GM19351 (cell line): Measurements from ENCODE around the gene ARHGAP24.
A peak's percentile ranks its signal among the peaks of the same experiment; 100 is the strongest.
"Not testable (repeated sequence)": the region's sequence is repeated elsewhere in the genome, so short reads cannot be mapped to it uniquely, and the experiment has no call there.

Source experiments
- ATAC-seq: cut with Tn5 transposase; IDR thresholded peaks from one replicate; pipeline ENCODE4 v1.9.1; 2021; ENCODE audit warnings: mild to moderate bottlenecking, moderate library complexity; ENCODE audit not compliant: unreplicated experiment

The ARHGAP24 gene

GRCh38 chr4:85993641-85994040 is 518.7 kb downstream of the ARHGAP24 start:
- ATAC-seq, result no peak

DNA sequence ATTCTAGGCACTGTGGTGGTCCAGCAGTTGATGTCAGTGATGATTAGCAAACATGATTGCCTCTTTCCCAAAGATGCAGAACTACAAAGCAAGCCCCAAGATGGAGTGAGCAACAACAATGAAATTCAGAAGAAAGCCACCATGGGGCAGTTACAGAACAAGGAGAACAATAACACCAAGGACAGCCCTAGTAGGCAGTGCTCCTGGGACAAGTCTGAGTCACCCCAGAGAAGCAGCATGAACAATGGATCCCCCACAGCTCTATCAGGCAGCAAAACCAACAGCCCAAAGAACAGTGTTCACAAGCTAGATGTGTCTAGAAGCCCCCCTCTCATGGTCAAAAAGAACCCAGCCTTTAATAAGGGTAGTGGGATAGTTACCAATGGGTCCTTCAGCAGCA is 519.6 kb downstream of the ARHGAP24 start:
- no peak for ATAC-seq

- ATAC-seq, result peak; percentile 79
Observed at GRCh38 chr4:85995361-85995760, 520.4 kb downstream of the ARHGAP24 start.

GRCh38 chr4:86001591-86001990 is 526.6 kb downstream of the ARHGAP24 start:
- no peak for ATAC-seq

GRCh38 chr4:86004030-86004429 is 529.1 kb downstream of the ARHGAP24 start:
- no peak for ATAC-seq

GRCh38 chr4:86006057-86006456 is 531.1 kb downstream of the ARHGAP24 start:
- ATAC-seq, result no peak

DNA sequence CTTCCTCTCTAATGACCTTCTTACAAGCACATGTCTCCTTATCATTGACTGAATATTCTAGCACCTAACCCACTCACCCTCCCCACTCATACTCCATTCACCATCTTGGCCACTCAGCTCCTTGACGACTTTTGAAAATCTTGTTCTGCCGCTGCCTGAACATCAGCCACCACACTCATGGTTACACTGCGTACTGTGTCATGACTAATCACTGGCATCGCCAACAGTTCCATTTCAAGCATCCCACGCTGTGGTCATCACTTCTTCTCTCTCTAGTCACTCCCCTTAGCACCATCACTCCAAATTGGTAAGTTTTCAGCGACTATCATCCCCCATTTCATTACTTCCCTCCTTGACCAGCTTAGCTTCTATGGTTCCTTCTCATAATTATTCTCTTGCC is 532.1 kb downstream of the ARHGAP24 start:
- no peak for ATAC-seq

DNA sequence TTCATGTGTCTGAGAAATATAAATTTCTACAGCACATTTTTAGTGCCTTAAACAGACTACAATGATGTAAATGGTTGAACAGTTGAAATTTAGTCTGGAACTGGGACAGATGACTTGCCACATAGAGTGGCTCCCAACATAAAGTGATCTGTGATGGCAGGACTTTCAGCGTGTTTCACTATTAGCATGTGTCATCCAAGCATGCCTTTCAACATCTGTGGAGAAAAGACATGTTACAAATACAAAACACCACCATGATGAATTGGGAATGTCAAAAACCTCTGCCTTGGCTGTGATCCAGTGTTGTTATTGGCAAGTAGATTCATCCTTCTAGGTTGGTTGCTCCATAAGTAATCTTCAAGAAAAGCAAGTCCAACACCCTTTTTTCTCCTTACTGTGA is 536.2 kb downstream of the ARHGAP24 start:
- ATAC-seq, result no peak

DNA sequence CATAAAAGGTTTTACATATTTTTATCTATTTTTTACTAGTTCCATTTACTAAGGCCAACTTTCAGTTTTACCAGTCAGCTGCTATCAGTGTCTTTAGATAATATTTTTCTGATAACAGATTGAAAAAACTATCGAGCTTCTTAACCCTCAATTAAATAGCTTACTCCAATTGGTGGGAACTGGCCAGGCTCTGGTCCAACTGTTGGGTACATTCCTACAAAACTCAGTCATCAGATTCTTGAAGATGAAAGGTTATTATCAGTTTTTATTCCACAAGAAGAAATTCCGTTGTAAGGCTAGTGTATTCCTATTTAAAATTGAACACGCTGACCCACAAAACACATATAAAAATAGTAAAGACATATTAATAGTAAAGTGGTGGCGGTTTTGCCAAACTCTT is 538.7 kb downstream of the ARHGAP24 start:
- no peak for ATAC-seq

DNA sequence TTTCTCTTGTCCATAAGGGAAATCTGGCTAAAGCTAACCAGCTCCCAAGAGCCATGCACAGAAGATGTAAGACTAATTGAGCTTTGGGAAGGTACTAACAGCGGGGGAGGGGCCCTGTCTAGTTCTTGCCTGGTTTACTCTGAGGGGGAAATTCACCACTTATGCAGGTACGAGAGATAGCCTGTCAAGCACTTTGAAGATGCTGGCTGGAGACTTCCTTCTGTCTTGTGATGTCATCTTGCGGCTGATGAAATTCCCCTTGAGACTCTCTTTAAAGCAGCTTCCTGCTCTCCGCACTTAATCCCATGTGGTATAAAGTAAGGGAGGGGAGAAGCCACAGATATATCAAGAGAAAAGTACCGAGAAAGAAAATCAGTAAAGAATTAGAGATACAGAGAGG is 539.6 kb downstream of the ARHGAP24 start:
- ATAC-seq, result peak; percentile 86

DNA sequence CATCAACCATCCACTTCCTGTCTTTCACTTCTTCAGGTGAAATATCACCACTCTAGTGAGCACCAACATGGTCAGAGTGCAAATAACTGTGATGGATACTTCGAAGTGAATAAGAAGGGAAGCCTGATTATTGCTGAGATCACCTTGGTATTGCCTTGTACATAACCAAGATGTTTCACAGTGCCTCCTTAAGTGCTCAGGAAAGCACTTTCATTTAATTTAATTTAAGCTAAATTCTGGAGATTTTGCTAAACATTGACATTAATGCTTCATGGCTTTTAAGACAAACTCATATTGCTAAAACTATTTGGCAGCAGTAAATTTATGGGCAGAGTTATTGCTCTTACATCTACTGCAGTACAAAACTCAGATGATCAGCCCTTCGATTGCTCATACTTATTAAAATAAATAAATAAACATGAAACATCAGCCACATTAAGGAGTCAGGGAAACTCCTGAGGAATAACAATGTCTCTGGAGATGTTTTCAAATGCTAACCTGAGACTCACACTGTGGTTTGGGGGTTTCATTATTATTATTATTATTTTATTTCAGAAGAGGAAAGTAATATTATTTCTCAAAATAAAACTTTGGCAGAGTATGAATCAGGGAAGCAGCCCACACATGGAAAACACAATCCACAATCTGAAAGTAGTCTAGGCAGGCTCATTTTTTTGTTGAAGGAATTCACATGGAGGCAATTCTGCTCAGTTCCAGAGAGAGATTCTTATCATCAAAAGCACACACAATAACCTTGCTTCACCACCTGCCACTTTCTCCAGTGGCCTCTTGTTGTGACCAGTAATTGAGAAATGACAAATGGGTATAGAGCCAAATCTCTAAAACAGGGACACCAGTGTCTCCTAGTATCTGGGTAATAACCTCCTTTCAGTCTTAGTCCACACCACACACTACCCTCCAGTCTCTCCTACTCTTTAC is 540.7 kb downstream of the ARHGAP24 start:
- no peak for ATAC-seq

GRCh38 chr4:86019362-86019761 is 544.4 kb downstream of the ARHGAP24 start:
- ATAC-seq, result no peak

DNA sequence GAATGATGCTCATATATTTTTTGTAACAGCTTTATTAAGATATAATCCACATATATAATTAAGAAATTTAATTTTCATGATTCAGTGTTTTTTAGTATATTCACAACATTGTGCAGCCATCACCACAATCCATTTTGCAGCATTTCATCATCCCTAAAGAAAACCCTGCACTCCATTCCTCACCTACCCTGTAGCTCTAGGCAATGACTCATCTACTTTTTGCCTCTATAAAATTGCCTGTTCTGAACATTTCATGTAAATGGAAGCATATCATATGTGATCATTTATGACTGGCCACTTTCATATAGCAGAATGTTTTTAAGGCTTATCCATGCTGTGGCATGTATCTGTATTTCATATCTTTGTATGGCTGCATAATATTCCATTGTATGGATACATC is 545.0 kb downstream of the ARHGAP24 start:
- no peak for ATAC-seq

DNA sequence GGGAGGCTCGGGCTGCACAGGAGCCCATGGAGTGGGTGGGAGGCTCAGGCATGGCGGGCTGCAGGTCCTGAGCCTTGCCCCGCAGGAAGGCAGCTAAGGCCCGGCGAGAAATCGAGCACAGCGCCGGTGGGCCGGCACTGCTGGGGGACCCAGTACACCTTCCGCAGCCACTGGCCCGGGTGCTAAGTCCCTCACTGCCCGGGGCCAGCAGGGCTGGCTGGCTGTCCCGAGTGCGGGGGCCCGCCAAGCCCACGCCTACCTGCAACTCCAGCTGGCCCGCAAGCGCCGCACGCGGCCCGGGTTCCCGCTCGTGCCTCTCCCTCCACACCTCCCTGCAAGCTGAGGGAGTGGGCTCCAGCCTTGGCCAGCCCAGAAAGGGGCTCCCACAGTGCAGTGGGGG is 546.7 kb downstream of the ARHGAP24 start:
- ATAC-seq, result not testable (repeated sequence)

DNA sequence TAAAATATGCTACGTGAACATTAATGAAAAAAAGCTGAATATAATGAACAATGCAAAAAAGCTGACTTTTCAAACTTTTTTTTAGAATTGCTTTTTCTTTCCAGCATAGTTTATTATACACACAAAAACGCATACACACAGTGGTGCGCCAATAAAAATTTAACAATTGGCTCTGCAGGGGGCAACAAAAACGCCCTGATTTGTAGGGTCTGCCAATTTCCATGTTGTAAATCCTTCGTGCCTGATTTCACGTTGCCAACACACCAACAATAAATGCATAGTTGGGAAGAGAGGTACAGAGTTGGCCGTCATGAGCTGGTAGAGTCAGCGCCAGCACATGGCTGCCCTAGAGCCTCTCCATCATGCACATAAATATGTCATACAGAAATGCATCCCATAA is 551.8 kb downstream of the ARHGAP24 start:
- ATAC-seq, result no peak

DNA sequence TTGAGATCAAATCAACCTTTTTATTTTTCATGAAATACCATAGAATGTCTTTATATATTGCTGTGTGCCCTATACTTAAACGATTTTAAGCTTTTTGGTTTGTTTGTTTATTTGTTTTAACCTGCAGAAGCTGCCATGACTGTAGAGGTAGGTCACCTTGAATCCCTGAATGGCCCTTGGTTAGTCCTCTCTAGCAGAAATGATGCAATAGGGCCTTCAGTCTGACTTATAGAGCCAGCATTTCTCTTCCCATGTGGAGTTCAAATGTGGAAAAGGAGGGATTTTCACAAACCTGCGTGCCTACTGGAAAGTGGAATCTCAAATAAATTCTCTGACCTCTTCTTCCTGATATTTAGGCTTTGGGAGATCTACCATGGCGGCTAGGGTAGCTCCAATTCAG is 557.0 kb downstream of the ARHGAP24 start:
- no peak for ATAC-seq

DNA sequence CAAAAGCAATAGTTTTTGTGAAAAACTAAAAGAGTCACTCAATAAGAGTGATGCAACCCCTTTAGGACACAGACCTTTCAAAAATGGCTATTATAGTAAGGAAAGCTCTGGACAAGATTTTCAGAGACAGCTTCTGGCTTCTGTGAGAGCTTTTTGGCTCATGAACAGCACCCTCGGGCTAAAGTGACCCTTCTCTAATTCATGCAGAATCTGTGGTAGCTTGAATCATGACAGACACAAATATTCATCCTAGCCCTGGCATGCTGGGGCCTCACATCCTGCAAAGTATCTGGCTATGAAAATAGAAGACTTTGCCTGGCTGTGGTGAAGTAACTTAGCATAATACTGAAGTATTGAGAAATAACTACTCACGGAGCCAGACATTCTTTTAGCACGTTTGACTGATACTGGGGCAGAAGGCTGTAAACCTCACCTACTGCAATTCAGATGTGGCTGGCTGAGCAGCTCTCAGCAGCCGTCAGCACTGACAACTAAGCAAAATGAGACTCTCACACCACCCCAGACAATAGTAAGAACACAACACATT is 557.6 kb downstream of the ARHGAP24 start:
- no peak for ATAC-seq

GRCh38 chr4:86033171-86033570 is 558.2 kb downstream of the ARHGAP24 start:
- no peak for ATAC-seq

DNA sequence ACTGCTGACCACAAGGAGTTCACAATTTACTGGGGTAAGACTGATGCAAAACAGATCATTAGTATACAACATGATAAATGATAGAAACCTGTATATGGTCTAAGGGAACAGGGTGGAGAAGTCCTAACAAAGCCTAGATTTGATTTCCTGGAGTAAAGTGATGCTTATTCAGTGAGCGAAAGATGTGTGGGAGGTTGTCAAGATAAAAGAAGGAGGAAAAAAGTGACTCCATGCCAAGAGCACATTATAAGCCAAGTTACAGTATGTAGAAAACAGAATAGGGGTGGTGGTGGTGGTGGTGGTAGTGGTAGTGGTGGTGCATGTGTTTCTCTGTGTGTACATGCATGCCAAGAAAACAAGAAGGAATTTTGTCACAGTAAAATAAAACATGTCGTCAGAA is 559.7 kb downstream of the ARHGAP24 start:
- no peak for ATAC-seq

DNA sequence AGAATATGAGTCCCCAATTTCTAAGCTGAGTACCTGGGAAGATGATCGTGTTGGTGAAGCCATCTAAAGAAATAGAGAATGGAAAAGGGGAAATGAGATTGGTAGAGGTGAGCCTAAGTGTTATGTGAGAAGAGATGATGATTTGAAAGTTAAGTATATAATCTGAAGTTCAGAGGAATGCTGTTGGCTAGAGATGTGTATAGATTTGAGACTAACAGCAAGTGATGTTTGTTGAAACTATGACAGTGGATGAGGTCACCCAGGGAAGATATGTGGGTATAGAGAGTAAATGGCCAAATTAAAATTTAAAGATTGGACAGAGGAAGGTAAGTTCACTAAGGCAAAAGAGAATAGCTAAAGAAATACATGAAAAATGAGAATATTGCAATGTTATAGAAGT is 560.7 kb downstream of the ARHGAP24 start:
- ATAC-seq, result peak; percentile 41

DNA sequence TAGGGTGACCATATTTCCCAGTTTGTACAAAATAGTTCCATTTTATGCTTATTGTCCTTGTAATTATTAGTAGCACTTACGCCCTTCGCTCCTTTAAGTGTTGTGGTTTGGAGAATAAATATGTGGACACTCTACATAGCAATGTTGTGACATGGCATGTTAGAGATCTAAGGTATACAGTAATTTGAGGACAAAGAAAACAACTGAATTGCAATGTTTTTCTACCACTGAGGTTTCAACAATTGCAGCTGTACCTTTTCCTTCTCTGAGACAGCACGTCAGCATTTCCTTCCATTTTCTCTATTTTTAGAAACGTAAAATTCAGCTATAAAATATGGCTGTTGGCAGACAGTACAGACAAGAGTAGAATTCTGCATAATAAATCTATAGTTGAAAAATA is 561.8 kb downstream of the ARHGAP24 start:
- ATAC-seq, result no peak

GRCh38 chr4:86038037-86038436 is 563.1 kb downstream of the ARHGAP24 start:
- no peak for ATAC-seq
